Liver (tissue), 9 donors: ENCODE data around the gene HADHA. TPM values are rescaled to one million over a fixed set of nuclear protein-coding genes. Genes with fewer than 3 reads are reported as not detected.

Experiments
- DNase-seq: peaks from one replicate; pipeline ENCODE4 v3.0.0-alpha.2; 2017; ENCODE audit warnings: low spot score
- H3K27ac ChIP-seq, 2 donors: one replicate each; pipeline ENCODE4 v1.7.0; 2013; ENCODE audit warnings: inconsistent platforms in 2 of 2, low read length in 2 of 2, control low read depth in 1 of 2, low read depth in 1 of 2, mild to moderate bottlenecking in 1 of 2
- H3K27me3 ChIP-seq, 4 donors: one replicate each; pipeline versions ENCODE4 v1.6.1 to v1.7.0; 2013; ENCODE audit warnings: low read length in 3 of 4, inconsistent platforms in 1 of 4, mild to moderate bottlenecking in 1 of 4, moderate library complexity in 1 of 4; ENCODE audit not compliant: control insufficient read depth in 4 of 4, insufficient read depth in 4 of 4
- H3K36me3 ChIP-seq, 4 donors: one replicate each; pipeline versions ENCODE4 v1.6.1 to v1.7.0; 2013; ENCODE audit warnings: low read length in 3 of 4, mild to moderate bottlenecking in 3 of 4, low read depth in 1 of 4, moderate library complexity in 1 of 4; ENCODE audit not compliant: control insufficient read depth in 4 of 4, insufficient read depth in 3 of 4
- H3K4me1 ChIP-seq, 4 donors: one replicate each; pipeline versions ENCODE4 v1.6.1 to v1.7.0; 2013; ENCODE audit warnings: low read length in 3 of 4, mild to moderate bottlenecking in 3 of 4, moderate library complexity in 1 of 4; ENCODE audit not compliant: control insufficient read depth in 4 of 4, insufficient read depth in 4 of 4
- H3K4me3 ChIP-seq, 3 donors: one replicate each; pipeline versions ENCODE4 v1.6.1 to v1.7.0; 2013; ENCODE audit warnings: low read length in 3 of 3, control low read depth in 1 of 3, low read depth in 1 of 3, mild to moderate bottlenecking in 1 of 3
- H3K9ac ChIP-seq, 2 donors: one replicate each; pipeline ENCODE4 v1.7.0; 2013; ENCODE audit warnings: low read length in 2 of 2, mild to moderate bottlenecking in 2 of 2, moderate library complexity in 2 of 2, control low read depth in 1 of 2, low read depth in 1 of 2
- H3K9me3 ChIP-seq, 4 donors: one replicate each; pipeline versions ENCODE4 v1.6.1 to v1.7.0; 2013; ENCODE audit warnings: low read length in 3 of 4; ENCODE audit not compliant: control insufficient read depth in 4 of 4
- ATF3 ChIP-seq: IDR thresholded peaks from 2 replicates; pipeline ENCODE4 v1.6.1; 2016; ENCODE audit warnings: antibody characterized with exemption
- EGR1 ChIP-seq, 2 donors: IDR thresholded peaks; 2 replicates each; pipeline ENCODE4 v1.6.1; 2016 to 2018; ENCODE audit warnings: antibody characterized with exemption in 2 of 2, low read depth in 2 of 2
- FOXA1 ChIP-seq: IDR thresholded peaks from 2 replicates; pipeline ENCODE4 v1.6.1; 2016; ENCODE audit warnings: antibody characterized with exemption
- FOXA2 ChIP-seq: IDR thresholded peaks from 2 replicates; pipeline ENCODE4 v1.6.1; 2016; ENCODE audit warnings: antibody characterized with exemption
- GABPA ChIP-seq, 2 donors: IDR thresholded peaks in 1 of 2; conservative IDR thresholded peaks in 1 of 2; 2 replicates each; pipeline ENCODE4 v1.6.1; 2016; ENCODE audit warnings: antibody characterized with exemption in 2 of 2, mild to moderate bottlenecking in 1 of 2, moderate library complexity in 1 of 2
- HNF4A ChIP-seq, 2 donors: conservative IDR thresholded peaks; 2 replicates each; pipeline ENCODE4 v1.6.1; 2016; ENCODE audit warnings: antibody characterized with exemption in 2 of 2, mild to moderate bottlenecking in 2 of 2
- HNF4G ChIP-seq: IDR thresholded peaks from 2 replicates; pipeline ENCODE4 v1.6.1; 2016; ENCODE audit warnings: antibody characterized with exemption
- JUND ChIP-seq, 2 donors: IDR thresholded peaks; 2 replicates each; pipeline ENCODE4 v1.6.1; 2016; ENCODE audit warnings: antibody characterized with exemption in 2 of 2
- MAX ChIP-seq: IDR thresholded peaks from 2 replicates; pipeline ENCODE4 v1.6.1; 2016; ENCODE audit warnings: antibody characterized with exemption
- NR2F2 ChIP-seq: IDR thresholded peaks from 2 replicates; pipeline ENCODE4 v1.6.1; 2016; ENCODE audit warnings: antibody characterized with exemption
- RAD21 ChIP-seq, 2 donors: IDR thresholded peaks; 2 replicates each; pipeline ENCODE4 v1.6.1; 2016; ENCODE audit warnings: antibody characterized with exemption in 2 of 2, mild to moderate bottlenecking in 2 of 2
- RXRA ChIP-seq, 2 donors: IDR thresholded peaks; 2 replicates each; pipeline ENCODE4 v1.6.1; 2017 to 2018; ENCODE audit warnings: antibody characterized with exemption in 2 of 2, mild to moderate bottlenecking in 1 of 2
- SP1 ChIP-seq: IDR thresholded peaks from 2 replicates; pipeline ENCODE4 v1.6.1; 2018; ENCODE audit warnings: antibody characterized with exemption, mild to moderate bottlenecking
- TAF1 ChIP-seq: conservative IDR thresholded peaks from 2 replicates; pipeline ENCODE4 v1.6.1; 2016; ENCODE audit warnings: antibody characterized with exemption, mild to moderate bottlenecking
- YY1 ChIP-seq: IDR thresholded peaks from 2 replicates; pipeline ENCODE4 v1.6.1; 2016; ENCODE audit warnings: antibody characterized with exemption, mild to moderate bottlenecking
- WGBS: extraction: QIAGEN DNeasy Blood & Tissue Kit; methylation state at CpG from one replicate; pipeline ENCODE4 v1.1.7; 2013; 5-methylcytosine and 5-hydroxymethylcytosine counted together
- polyA plus RNA-seq, 2 donors: library from polyadenylated mRNA; stranded (reverse) in 1 of 2; unstranded in 1 of 2; fragments of 200-250 nt in 1 of 2; fragments of >200 nt in 1 of 2; fragmentation: Nextera tagmentation in 1 of 2; extraction: Ambion mirVana in 1 of 2; gene quantifications; one replicate each; pipeline versions ENCODE4 v1.2.1 to v1.2.3, GENCODE V29; 2013 to 2015
- total RNA-seq, 2 donors: library from RNA; depleted of rRNA; stranded (reverse); fragments of >200 nt; gene quantifications; one replicate each; pipeline ENCODE4 v1.2.3, GENCODE V29; 2014
- TF ChIP-seq, protein P1 (sequence below): IDR thresholded peaks from 2 replicates; pipeline ENCODE4 v1.6.1; 2016; ENCODE audit warnings: antibody characterized with exemption
- TF ChIP-seq, protein P2 (sequence below): IDR thresholded peaks from 2 replicates; pipeline ENCODE4 v1.6.1; 2016; ENCODE audit warnings: antibody characterized with exemption, mild to moderate bottlenecking
- donor health status: healthy.
- donor health status: healthy.
- donor health status: healthy.
- donor health status: healthy.
- donor health status: healthy.

The HADHA gene
- total and polyA plus RNA-seq, 4 donors, result 101 to 276 (median 159) TPM

DNA sequence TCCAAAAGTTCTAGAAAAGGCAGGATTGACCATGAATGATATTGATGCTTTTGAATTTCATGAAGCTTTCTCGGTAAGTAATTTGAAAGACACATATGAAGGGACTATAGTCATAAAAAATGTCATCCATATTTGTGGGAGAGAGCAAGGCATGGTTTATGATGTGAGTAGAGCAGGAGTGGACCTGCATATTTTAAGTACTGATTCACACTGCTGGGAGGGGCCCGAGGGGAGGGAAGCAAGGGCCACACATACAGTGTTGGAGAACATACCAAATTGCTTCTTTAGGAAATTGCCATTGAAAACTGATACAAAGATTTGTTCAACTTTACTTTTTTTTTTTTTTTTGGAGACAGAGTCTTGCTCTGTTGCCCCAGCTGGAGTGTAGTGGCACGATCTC lies 39.7 kb upstream of the HADHA start:
- no peak for TF ChIP-seq FOXA2
- 97% methylated on average over 3 of the region's 3 CpGs for WGBS
- Histone ChIP-seq H3K9ac (no peak overlapping the region), H3K27me3 (no peaks in the 10 kb centered on the region), H3K4me1 (no peaks in the 10 kb centered on the region), H3K27ac (no peak overlapping the region), H3K9me3 (no peaks in the 10 kb centered on the region), H3K4me3 (no peak overlapping the region), H3K36me3 (peaks cover 11 to 57% (median 43%) of the 10 kb centered on the region in 4 donors)
- no peak for DNase-seq

DNA sequence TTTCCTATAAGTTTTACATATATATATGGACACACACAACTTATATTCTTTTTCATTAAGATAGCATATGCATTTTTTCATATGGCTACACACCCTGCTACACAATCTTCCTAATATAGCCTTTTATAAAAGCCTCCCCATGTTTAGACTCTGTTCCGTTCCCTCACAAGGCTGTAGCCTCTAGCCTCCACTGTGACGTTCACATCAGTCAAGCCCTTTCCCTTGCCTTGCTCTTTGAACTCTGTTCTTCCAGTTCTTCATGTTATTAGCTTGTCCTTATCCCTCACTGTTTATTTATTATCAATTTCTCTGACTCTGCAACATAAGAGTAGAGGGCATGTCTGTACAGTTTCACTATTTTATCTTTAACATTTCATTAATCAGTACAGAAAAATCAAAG lies 39.2 kb upstream of the HADHA start:
- H3K36me3 ChIP-seq, result peaks cover 12 to 62% (median 48%) of the 10 kb centered on the region in 4 donors
- 78% methylated on average over 2 of the region's 2 CpGs for WGBS
- no peak overlapping the region for H3K4me3 ChIP-seq

More for the DNA sequence above, 39.2 kb upstream of the HADHA start:
- no peak for TF ChIP-seq SP1
- no peak for TF ChIP-seq FOXA1
- TF ChIP-seq, protein P1, sequence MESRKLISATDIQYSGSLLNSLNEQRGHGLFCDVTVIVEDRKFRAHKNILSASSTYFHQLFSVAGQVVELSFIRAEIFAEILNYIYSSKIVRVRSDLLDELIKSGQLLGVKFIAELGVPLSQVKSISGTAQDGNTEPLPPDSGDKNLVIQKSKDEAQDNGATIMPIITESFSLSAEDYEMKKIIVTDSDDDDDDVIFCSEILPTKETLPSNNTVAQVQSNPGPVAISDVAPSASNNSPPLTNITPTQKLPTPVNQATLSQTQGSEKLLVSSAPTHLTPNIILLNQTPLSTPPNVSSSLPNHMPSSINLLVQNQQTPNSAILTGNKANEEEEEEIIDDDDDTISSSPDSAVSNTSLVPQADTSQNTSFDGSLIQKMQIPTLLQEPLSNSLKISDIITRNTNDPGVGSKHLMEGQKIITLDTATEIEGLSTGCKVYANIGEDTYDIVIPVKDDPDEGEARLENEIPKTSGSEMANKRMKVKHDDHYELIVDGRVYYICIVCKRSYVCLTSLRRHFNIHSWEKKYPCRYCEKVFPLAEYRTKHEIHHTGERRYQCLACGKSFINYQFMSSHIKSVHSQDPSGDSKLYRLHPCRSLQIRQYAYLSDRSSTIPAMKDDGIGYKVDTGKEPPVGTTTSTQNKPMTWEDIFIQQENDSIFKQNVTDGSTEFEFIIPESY, result no peak
- no peak for TF ChIP-seq HNF4G
- TF ChIP-seq, protein P2, sequence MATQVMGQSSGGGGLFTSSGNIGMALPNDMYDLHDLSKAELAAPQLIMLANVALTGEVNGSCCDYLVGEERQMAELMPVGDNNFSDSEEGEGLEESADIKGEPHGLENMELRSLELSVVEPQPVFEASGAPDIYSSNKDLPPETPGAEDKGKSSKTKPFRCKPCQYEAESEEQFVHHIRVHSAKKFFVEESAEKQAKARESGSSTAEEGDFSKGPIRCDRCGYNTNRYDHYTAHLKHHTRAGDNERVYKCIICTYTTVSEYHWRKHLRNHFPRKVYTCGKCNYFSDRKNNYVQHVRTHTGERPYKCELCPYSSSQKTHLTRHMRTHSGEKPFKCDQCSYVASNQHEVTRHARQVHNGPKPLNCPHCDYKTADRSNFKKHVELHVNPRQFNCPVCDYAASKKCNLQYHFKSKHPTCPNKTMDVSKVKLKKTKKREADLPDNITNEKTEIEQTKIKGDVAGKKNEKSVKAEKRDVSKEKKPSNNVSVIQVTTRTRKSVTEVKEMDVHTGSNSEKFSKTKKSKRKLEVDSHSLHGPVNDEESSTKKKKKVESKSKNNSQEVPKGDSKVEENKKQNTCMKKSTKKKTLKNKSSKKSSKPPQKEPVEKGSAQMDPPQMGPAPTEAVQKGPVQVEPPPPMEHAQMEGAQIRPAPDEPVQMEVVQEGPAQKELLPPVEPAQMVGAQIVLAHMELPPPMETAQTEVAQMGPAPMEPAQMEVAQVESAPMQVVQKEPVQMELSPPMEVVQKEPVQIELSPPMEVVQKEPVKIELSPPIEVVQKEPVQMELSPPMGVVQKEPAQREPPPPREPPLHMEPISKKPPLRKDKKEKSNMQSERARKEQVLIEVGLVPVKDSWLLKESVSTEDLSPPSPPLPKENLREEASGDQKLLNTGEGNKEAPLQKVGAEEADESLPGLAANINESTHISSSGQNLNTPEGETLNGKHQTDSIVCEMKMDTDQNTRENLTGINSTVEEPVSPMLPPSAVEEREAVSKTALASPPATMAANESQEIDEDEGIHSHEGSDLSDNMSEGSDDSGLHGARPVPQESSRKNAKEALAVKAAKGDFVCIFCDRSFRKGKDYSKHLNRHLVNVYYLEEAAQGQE, result no peak
- TF ChIP-seq GABPA (IDR thresholded peaks at IDR 0.05 in 1 of 2, conservative IDR thresholded peaks at IDR 0.05 in 1 of 2), result no peak
- TF ChIP-seq RAD21 (IDR thresholded peaks at IDR 0.05), result no peak
- no peak for TF ChIP-seq RXRA (IDR thresholded peaks at IDR 0.05)
- no peak for TF ChIP-seq ATF3
- no peak for TF ChIP-seq YY1
- TF ChIP-seq HNF4A (conservative IDR thresholded peaks at IDR 0.05), result no peak
- TF ChIP-seq MAX, result no peak
- TF ChIP-seq NR2F2, result no peak
- no peak for TF ChIP-seq TAF1
- no peak for TF ChIP-seq JUND (IDR thresholded peaks at IDR 0.05)
- TF ChIP-seq EGR1 (IDR thresholded peaks at IDR 0.05; ENCODE audit: low read depth in 2 of 2), result no peak
- no peaks in the 10 kb centered on the region for H3K9me3 ChIP-seq
- H3K27ac ChIP-seq, result no peak overlapping the region
- DNase-seq, result no peak
- H3K27me3 ChIP-seq, result no peaks in the 10 kb centered on the region
- no peak overlapping the region for H3K9ac ChIP-seq
- no peaks in the 10 kb centered on the region for H3K4me1 ChIP-seq
